Measurements from ENCODE around the gene FAM83C.

DNA sequence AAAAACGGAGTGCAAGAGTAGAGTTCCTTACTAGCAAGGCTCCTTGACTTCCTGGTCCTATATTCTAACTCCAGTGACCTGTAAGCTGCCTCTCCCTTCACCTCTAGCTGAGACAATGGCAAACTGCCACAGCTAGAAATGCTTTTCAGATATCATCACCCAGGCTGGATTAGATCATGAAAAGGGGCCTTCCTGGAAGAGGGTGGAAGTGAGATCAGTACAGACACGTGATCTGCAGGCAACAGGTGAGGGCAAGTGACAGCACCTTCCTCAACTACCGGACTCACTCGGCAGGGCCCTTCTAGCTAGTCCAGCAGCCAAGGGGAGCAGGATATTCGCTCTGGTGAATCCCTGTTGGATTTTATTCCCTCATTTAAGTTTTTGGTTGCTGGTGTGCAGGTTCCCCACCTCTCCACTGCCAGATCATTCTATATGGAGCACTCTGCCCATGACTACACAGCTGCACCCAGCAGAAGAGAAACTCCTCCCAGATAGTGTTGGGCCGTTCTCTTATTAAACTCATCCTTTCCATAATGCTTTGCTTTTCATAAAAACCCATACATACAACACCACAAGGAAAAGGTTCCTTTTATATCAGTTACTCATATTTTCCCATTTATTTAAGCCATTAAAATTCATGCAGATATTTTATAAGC is 26.4 kb upstream of the FAM83C start:
- TF ChIP-seq, protein P1, sequence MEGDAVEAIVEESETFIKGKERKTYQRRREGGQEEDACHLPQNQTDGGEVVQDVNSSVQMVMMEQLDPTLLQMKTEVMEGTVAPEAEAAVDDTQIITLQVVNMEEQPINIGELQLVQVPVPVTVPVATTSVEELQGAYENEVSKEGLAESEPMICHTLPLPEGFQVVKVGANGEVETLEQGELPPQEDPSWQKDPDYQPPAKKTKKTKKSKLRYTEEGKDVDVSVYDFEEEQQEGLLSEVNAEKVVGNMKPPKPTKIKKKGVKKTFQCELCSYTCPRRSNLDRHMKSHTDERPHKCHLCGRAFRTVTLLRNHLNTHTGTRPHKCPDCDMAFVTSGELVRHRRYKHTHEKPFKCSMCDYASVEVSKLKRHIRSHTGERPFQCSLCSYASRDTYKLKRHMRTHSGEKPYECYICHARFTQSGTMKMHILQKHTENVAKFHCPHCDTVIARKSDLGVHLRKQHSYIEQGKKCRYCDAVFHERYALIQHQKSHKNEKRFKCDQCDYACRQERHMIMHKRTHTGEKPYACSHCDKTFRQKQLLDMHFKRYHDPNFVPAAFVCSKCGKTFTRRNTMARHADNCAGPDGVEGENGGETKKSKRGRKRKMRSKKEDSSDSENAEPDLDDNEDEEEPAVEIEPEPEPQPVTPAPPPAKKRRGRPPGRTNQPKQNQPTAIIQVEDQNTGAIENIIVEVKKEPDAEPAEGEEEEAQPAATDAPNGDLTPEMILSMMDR (IDR thresholded peaks at IDR 0.05): peak in 1 of 6 experiments; percentile 7
- peak; percentile 60 to 78 for TF ChIP-seq POLR2A (IDR thresholded peaks at IDR 0.05)

All from Peyer's patch (tissue), 4 donors.